IMR-90 (cell line): ENCODE results near the gene TCAP.

Experiments
- CHD1 ChIP-seq: IDR thresholded peaks from 2 replicates; pipeline ENCODE4 v1.6.1; 2012; ENCODE audit warnings: low read depth, low read length, improper control_type of control experiment
- CTCF ChIP-seq: conservative IDR thresholded peaks from 2 replicates; pipeline ENCODE4 v1.5.1; 2012; ENCODE audit warnings: mild to moderate bottlenecking, low read depth, low read length, improper control_type of control experiment
- FOS ChIP-seq: fragments of 150-350 bp; IDR thresholded peaks from 2 replicates; pipeline ENCODE4 v1.6.1; 2016; ENCODE audit warnings: low read depth, low read length
- MAFK ChIP-seq: IDR thresholded peaks from 2 replicates; pipeline ENCODE4 v1.6.1; 2012; ENCODE audit warnings: low read depth, low read length, improper control_type of control experiment
- POLR2A ChIP-seq: IDR thresholded peaks from 2 replicates; pipeline ENCODE4 v1.6.1; 2012; ENCODE audit warnings: mild to moderate bottlenecking, low read depth, low read length

DNA sequence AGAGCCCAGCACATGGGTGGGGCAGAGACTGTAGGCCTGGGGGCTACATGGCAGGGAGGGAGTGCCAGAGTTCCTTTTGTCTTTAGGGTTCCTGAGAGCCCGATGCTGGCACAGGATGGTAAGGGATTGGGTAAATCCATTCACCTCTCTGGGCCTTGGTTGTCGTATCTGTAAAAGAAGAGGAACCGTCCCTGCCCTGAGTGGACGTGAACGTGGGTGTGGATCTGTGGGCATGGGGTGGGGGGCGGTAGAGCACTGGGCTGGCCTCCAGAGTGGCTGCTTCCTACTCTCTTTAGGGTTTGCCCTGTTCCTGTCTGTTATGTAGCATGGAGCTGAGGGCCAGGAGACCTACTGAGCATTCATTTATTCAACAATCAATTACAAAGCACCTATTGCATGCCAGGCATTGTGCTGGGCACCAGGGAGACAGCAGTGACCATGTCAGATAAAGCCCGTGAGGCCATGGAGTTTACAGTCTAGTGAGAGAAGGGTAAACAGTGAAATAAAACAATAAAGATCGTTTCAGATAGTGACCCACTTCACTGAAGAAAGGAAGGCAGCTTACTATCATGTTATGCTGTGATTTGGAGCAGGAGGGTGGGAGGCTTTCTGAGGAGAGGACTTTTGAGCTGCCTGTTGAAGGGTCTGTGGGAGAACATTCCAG lies 13.1 kb upstream of the TCAP start:
- TF ChIP-seq FOS (no peak), POLR2A (no peak), CTCF (no peak), CHD1 (no peak), MAFK (no peak)
